ENCODE data around the gene SCGB3A2. TPM values are rescaled to one million over a fixed set of nuclear protein-coding genes. Genes with fewer than 3 reads are reported as not detected.

SCGB3A2 gene
- total RNA-seq, 1 experiment from 2014 or later, result not detected

DNA sequence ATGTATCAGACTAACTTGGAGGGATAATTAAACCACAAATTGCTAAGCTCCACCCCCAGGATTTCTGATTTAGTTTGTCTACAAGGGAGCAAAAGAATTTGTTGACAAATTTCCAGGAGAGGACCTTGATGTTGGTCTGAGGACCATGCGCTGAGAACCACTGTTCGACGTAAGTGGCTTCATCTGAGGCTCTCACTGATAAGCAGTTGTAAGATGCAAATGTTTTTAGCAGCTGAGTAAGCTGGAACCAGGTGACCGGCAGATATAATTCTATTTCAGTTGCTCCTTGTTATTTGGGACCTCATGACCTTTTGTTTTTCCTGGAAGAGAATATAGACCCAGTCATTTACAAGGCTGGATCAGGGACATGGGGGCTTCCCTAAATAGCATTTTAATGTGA, 32.9 kb upstream of the SCGB3A2 start:
- H3K36me3 ChIP-seq (ENCODE audit: insufficient read depth, low read length), result no peaks in the 10 kb centered on the region
- no peaks in the 10 kb centered on the region for H3K27me3 ChIP-seq (ENCODE audit: low read length)
- H3K9me3 ChIP-seq (ENCODE audit: low read length), result no peaks in the 10 kb centered on the region
- no peak overlapping the region for H2AFZ ChIP-seq (ENCODE audit: low read length)
- H4K20me1 ChIP-seq (ENCODE audit: insufficient read depth, low read depth, low read length), result no peaks in the 10 kb centered on the region
- no peaks in the 10 kb centered on the region for H3K79me2 ChIP-seq (ENCODE audit: low read length)
- H3K9me2 ChIP-seq (replicated peaks; ENCODE audit: insufficient read depth, low read length), result no peaks in the 10 kb centered on the region
- no peak overlapping the region for H3K27ac ChIP-seq (ENCODE audit: low read length)
- DNase-seq, result no peak
- no peak overlapping the region for H3K4me2 ChIP-seq (ENCODE audit: low read depth, low read length, poor library complexity, severe bottlenecking)
- H3K4me3 ChIP-seq (ENCODE audit: low read length), result no peak overlapping the region
- H3K9ac ChIP-seq (ENCODE audit: low read length), result no peak overlapping the region
- peaks cover 5% of the 10 kb centered on the region; the same call in 1 of the 2 replicates for H3K4me1 ChIP-seq (ENCODE audit: low read length)

DNA sequence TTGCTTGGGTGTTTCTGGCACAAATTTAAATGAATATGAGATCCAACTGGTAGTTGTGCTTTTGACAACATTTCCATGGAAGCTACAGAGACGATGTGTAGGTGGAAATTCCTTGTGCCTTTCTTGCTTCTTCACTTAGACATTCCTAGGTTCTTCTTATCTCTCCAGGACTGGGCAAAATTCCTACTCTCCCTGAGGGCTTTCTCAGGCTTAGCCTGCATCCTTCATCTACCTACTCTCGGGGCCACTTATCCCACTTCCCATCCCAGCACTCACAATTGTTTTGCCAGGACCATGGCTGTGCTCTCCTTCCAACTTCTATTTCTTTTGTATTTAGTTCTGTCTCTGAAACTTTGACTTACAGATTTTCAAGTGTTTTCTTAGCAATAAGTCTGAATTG, 29.3 kb upstream of the SCGB3A2 start:
- H3K9me2 ChIP-seq (replicated peaks; ENCODE audit: insufficient read depth, low read length), result no peaks in the 10 kb centered on the region
- H3K27ac ChIP-seq (ENCODE audit: low read length), result no peak overlapping the region
- no peak overlapping the region for H3K9ac ChIP-seq (ENCODE audit: low read length)
- H3K4me2 ChIP-seq (ENCODE audit: low read depth, low read length, poor library complexity, severe bottlenecking), result no peak overlapping the region
- no peaks in the 10 kb centered on the region for H3K9me3 ChIP-seq (ENCODE audit: low read length)
- no peaks in the 10 kb centered on the region for H3K79me2 ChIP-seq (ENCODE audit: low read length)
- DNase-seq, result no peak
- no peaks in the 10 kb centered on the region for H3K36me3 ChIP-seq (ENCODE audit: insufficient read depth, low read length)
- no peak overlapping the region for H3K4me3 ChIP-seq (ENCODE audit: low read length)
- no peaks in the 10 kb centered on the region for H3K4me1 ChIP-seq (ENCODE audit: low read length)
- no peak overlapping the region for H2AFZ ChIP-seq (ENCODE audit: low read length)
- no peaks in the 10 kb centered on the region for H4K20me1 ChIP-seq (ENCODE audit: insufficient read depth, low read depth, low read length)
- H3K27me3 ChIP-seq (ENCODE audit: low read length), result no peaks in the 10 kb centered on the region

DNA sequence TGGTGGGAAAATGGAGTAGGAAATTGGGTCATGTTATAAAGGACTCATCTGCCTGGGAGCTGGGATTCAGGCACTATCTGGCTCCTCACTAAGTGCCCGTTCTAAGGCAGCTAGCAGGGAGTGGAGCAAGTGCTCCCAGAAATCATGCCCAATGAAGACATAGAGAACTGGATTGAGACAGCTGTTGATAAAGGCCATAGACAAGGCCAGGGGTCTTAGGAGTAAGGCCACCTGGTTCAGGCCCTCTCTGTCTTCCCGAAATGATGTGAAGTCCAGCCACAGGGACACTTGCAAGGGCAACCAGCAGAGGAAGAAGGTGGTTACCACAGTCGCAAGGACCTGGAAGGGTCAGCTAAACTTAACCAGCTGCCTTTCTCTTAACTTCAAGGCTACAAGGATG, 26.9 kb upstream of the SCGB3A2 start:
- H3K27ac ChIP-seq (ENCODE audit: low read length), result no peak overlapping the region
- no peak overlapping the region for H3K4me3 ChIP-seq (ENCODE audit: low read length)
- no peak overlapping the region for H3K9ac ChIP-seq (ENCODE audit: low read length)
- no peaks in the 10 kb centered on the region for H3K4me1 ChIP-seq (ENCODE audit: low read length)
- H2AFZ ChIP-seq (ENCODE audit: low read length), result no peak overlapping the region
- no peaks in the 10 kb centered on the region for H4K20me1 ChIP-seq (ENCODE audit: insufficient read depth, low read depth, low read length)
- no peaks in the 10 kb centered on the region for H3K9me2 ChIP-seq (replicated peaks; ENCODE audit: insufficient read depth, low read length)
- no peaks in the 10 kb centered on the region for H3K36me3 ChIP-seq (ENCODE audit: insufficient read depth, low read length)
- H3K27me3 ChIP-seq (ENCODE audit: low read length), result no peaks in the 10 kb centered on the region
- no peak for DNase-seq
- no peaks in the 10 kb centered on the region for H3K9me3 ChIP-seq (ENCODE audit: low read length)
- H3K4me2 ChIP-seq (ENCODE audit: low read depth, low read length, poor library complexity, severe bottlenecking), result no peak overlapping the region
- no peaks in the 10 kb centered on the region for H3K79me2 ChIP-seq (ENCODE audit: low read length)

DNA sequence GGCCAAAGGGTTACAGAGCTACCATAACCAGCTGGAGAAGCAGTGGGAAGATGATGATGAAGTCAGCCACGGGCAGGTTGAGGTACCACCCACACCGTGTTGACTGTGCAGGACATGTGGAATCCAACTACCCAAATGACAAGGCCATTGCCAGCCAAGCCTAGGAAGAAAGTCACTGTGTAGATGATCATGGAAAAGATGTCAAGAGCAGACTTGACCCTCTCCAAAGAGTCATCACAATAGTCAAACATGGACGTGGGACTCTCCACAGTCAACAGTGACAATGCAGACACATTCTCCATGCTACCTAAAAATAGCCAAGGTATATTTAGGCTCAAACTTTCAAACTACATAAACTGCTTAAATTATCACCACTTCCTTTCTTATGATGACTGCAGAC, 26.1 kb upstream of the SCGB3A2 start:
- no peaks in the 10 kb centered on the region for H3K4me1 ChIP-seq (ENCODE audit: low read length)
- H2AFZ ChIP-seq (ENCODE audit: low read length), result no peak overlapping the region
- H3K79me2 ChIP-seq (ENCODE audit: low read length), result no peaks in the 10 kb centered on the region
- no peak overlapping the region for H3K27ac ChIP-seq (ENCODE audit: low read length)
- no peaks in the 10 kb centered on the region for H3K9me2 ChIP-seq (replicated peaks; ENCODE audit: insufficient read depth, low read length)
- H3K9me3 ChIP-seq (ENCODE audit: low read length), result no peaks in the 10 kb centered on the region
- DNase-seq, result no peak
- H3K4me3 ChIP-seq (ENCODE audit: low read length), result no peak overlapping the region
- H3K36me3 ChIP-seq (ENCODE audit: insufficient read depth, low read length), result no peaks in the 10 kb centered on the region
- no peaks in the 10 kb centered on the region for H4K20me1 ChIP-seq (ENCODE audit: insufficient read depth, low read depth, low read length)
- no peak overlapping the region for H3K9ac ChIP-seq (ENCODE audit: low read length)
- no peaks in the 10 kb centered on the region for H3K27me3 ChIP-seq (ENCODE audit: low read length)
- no peak overlapping the region for H3K4me2 ChIP-seq (ENCODE audit: low read depth, low read length, poor library complexity, severe bottlenecking)

DNA sequence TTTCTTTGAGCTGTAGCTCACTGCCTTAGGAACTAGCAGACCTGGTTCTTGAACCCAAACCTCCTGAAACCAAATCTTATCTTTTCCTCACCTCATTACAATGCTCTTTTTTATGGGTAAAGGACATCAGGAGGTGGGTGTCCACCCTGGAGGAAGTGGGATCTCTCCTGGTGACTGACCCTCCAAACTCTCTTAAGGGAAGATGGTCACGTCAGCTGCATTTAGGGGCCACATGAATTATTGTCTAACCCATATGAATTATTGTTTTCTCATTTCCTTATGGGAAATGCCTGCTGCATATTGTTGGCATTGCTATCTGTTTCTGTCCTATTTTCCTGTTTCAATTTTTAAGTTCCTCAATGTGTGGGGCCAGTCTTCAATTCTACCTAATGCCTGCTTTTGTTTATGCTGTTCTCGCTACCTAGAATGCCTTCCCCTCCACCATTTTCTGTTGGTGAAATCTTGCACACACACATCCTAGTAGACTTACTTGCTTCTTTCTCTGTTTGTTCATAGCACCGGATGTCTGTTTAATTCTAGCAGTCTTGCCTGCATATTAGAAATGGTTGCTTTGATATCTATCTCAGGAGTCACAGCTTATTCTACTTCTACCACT, 25.0 kb upstream of the SCGB3A2 start:
- H3K9ac ChIP-seq (ENCODE audit: low read length), result no peak overlapping the region
- H3K9me3 ChIP-seq (ENCODE audit: low read length), result no peaks in the 10 kb centered on the region
- H3K4me3 ChIP-seq (ENCODE audit: low read length), result no peak overlapping the region
- H3K79me2 ChIP-seq (ENCODE audit: low read length), result no peaks in the 10 kb centered on the region
- H2AFZ ChIP-seq (ENCODE audit: low read length), result no peak overlapping the region
- no peaks in the 10 kb centered on the region for H3K4me1 ChIP-seq (ENCODE audit: low read length)
- no peak for DNase-seq
- no peaks in the 10 kb centered on the region for H3K9me2 ChIP-seq (replicated peaks; ENCODE audit: insufficient read depth, low read length)
- H3K27me3 ChIP-seq (ENCODE audit: low read length), result no peaks in the 10 kb centered on the region
- no peaks in the 10 kb centered on the region for H4K20me1 ChIP-seq (ENCODE audit: insufficient read depth, low read depth, low read length)
- no peak overlapping the region for H3K4me2 ChIP-seq (ENCODE audit: low read depth, low read length, poor library complexity, severe bottlenecking)
- H3K27ac ChIP-seq (ENCODE audit: low read length), result no peak overlapping the region
- no peaks in the 10 kb centered on the region for H3K36me3 ChIP-seq (ENCODE audit: insufficient read depth, low read length)

DNA sequence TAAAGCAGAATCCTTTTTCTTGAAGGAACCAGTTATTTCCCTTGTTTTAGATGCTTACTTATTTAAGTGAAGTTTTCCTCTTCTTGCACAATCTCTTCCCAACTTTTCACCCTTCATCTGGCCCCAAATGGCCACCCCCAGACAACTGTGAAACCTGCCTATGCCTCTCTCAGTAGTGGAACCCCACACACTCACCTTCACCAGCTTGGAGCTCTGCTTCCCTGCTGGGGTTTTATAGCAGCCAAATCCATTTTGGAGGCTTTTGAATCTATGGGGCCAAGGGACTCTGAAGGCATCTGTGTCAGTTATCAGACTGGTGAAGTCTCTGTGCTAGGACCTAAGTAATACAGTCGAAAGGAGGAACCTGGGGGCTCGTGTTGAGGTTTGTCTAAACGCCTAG, 24.2 kb upstream of the SCGB3A2 start:
- DNase-seq, result no peak
- Histone ChIP-seq H3K9me2 (replicated peaks; ENCODE audit: insufficient read depth, low read length) (no peaks in the 10 kb centered on the region), H3K9me3 (ENCODE audit: low read length) (no peaks in the 10 kb centered on the region), H3K4me3 (ENCODE audit: low read length) (no peak overlapping the region), H2AFZ (ENCODE audit: low read length) (no peak overlapping the region), H4K20me1 (ENCODE audit: insufficient read depth, low read depth, low read length) (no peaks in the 10 kb centered on the region), H3K27me3 (ENCODE audit: low read length) (no peaks in the 10 kb centered on the region), H3K9ac (ENCODE audit: low read length) (no peak overlapping the region), H3K4me1 (ENCODE audit: low read length) (no peaks in the 10 kb centered on the region), H3K79me2 (ENCODE audit: low read length) (no peaks in the 10 kb centered on the region), H3K36me3 (ENCODE audit: insufficient read depth, low read length) (no peaks in the 10 kb centered on the region), H3K4me2 (ENCODE audit: low read depth, low read length, poor library complexity, severe bottlenecking) (no peak overlapping the region), H3K27ac (ENCODE audit: low read length) (no peak overlapping the region)

DNA sequence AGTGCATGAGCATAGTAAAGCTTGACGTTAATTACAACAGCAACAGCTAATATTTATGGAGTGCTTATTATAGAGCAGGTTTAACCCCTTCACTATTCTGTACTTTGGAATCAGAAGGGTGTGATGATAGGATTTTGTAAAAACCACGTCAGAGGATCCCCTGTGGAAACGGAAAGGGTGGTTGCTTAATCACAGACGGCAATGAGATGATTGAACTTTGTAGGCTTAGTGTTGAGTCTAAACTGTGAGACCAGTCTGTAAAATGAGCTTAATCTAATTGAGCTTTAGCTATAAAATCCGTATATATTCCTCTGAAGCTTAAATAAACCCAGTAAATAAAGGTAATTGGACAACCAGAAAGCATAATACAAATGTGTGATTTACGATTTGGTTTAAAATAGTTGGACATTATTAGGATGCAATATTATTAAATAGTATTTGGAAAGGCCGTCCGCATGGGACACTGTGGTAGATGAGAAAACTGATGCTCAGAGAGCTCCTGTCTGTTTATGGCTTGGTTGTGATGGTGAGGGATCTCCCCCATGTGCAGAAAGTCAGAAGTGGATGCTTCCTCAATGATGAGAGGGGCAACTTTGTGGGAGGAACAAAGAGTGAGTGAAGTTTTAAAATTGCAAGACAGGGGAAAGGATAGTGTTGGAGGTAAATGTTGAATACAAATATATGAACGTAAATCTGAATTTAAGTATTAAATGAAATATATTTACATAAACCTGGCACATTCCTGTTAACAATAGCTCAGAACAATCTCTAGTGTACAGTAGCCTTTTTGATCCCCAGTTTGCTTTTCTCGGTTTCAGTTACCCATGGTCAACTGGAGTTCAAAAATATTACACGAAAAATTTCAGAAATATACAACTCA, 23.4 kb upstream of the SCGB3A2 start:
- Histone ChIP-seq H3K79me2 (ENCODE audit: low read length) (no peaks in the 10 kb centered on the region), H3K27ac (ENCODE audit: low read length) (no peak overlapping the region), H4K20me1 (ENCODE audit: insufficient read depth, low read depth, low read length) (no peaks in the 10 kb centered on the region), H3K4me2 (ENCODE audit: low read depth, low read length, poor library complexity, severe bottlenecking) (no peak overlapping the region), H2AFZ (ENCODE audit: low read length) (no peak overlapping the region), H3K27me3 (ENCODE audit: low read length) (no peaks in the 10 kb centered on the region), H3K4me1 (ENCODE audit: low read length) (no peaks in the 10 kb centered on the region), H3K9ac (ENCODE audit: low read length) (no peak overlapping the region), H3K9me2 (replicated peaks; ENCODE audit: insufficient read depth, low read length) (no peaks in the 10 kb centered on the region), H3K4me3 (ENCODE audit: low read length) (no peak overlapping the region), H3K36me3 (ENCODE audit: insufficient read depth, low read length) (no peaks in the 10 kb centered on the region), H3K9me3 (ENCODE audit: low read length) (no peaks in the 10 kb centered on the region)
- no peak for DNase-seq

DNA sequence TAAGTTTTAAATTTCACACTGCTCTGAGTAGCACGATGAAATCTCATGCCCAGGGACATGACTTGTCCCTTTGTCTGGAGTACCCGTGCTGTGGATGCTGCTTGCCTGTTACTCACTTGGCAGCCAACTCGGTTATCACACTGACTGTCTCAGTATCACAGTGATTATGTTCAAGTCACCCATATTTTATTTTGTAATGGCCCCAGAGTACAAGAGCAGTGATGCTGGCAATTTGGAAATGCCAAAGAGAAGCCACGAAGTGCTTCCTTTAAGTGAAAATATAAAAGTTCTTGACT, 22.8 kb upstream of the SCGB3A2 start:
- H3K9me2 ChIP-seq (replicated peaks; ENCODE audit: insufficient read depth, low read length), result no peaks in the 10 kb centered on the region
- H3K27ac ChIP-seq (ENCODE audit: low read length), result no peak overlapping the region
- H3K36me3 ChIP-seq (ENCODE audit: insufficient read depth, low read length), result no peaks in the 10 kb centered on the region
- no peak overlapping the region for H3K4me3 ChIP-seq (ENCODE audit: low read length)
- no peak overlapping the region for H2AFZ ChIP-seq (ENCODE audit: low read length)
- H4K20me1 ChIP-seq (ENCODE audit: insufficient read depth, low read depth, low read length), result no peaks in the 10 kb centered on the region
- no peak overlapping the region for H3K9ac ChIP-seq (ENCODE audit: low read length)
- no peak overlapping the region for H3K4me2 ChIP-seq (ENCODE audit: low read depth, low read length, poor library complexity, severe bottlenecking)
- H3K79me2 ChIP-seq (ENCODE audit: low read length), result no peaks in the 10 kb centered on the region
- no peaks in the 10 kb centered on the region for H3K4me1 ChIP-seq (ENCODE audit: low read length)
- DNase-seq, result no peak
- no peaks in the 10 kb centered on the region for H3K27me3 ChIP-seq (ENCODE audit: low read length)
- no peaks in the 10 kb centered on the region for H3K9me3 ChIP-seq (ENCODE audit: low read length)

All from Karpas-422 (cell line).